Left renal cortex interstitium (tissue), 4 donors: ENCODE results near the gene KCNIP4. TPM values are rescaled to one million over a fixed set of nuclear protein-coding genes. Genes with fewer than 3 reads are reported as not detected.
A peak's percentile ranks its signal among the peaks of the same experiment; 100 is the strongest.
"Not testable (repeated sequence)": the region's sequence is repeated elsewhere in the genome, so short reads cannot be mapped to it uniquely, and the experiment has no call there.

ENCODE experiments used
- DNase-seq, 4 donors: peaks; one replicate each; pipeline ENCODE4 v3.0.0-alpha.2; 2013; ENCODE audit warnings: low read depth in 4 of 4, low spot score in 2 of 4, missing footprints in 1 of 4
- polyA plus RNA-seq, 4 donors: library from polyadenylated mRNA; unstranded; fragments of 120-200 nt; gene quantifications; one replicate each; pipeline ENCODE4 v1.2.1, GENCODE V29; 2013; ENCODE audit not compliant: insufficient read length in 4 of 4

Gene KCNIP4
- polyA plus RNA-seq, 4 donors: 12.3 to 15.6 (median 13.9) TPM

DNA sequence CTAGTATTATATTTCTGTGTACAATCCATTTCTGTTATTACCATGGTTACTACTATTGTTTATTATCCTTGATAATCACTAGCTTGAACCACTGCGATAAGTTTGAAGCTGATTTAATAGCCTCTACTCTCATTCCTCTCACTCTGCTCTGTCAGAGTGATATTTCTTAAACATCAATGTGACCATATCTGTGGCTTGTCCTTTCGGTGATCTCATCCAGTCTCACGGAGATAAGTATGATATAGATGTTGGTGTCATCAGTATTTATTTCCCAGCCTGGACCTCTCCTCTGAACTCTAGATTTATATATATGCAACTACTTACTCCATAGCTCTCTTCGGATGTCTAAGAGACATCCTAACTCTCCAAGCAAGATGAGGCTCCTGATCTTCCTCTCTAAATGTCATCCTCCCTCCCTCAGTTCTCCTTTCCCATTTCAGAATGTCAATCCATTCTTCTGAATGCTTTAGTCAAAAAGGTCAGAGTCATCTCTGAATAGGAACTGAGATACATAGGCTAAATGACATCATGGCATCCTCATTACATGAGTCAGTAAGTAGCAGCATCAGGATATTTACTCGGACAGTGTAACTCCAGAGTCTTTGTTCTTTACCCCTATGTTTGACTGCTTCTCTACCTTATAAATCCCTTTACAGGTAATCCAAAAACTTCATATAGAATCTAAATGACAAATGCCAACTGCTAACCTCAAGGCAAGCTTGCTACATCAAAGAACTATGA lies 1118.8 kb downstream of the KCNIP4 start:
- DNase-seq: no peak

- DNase-seq: no peak
Observed at GRCh38 chr4:20825505-20825904, 1123.1 kb downstream of the KCNIP4 start.

DNA sequence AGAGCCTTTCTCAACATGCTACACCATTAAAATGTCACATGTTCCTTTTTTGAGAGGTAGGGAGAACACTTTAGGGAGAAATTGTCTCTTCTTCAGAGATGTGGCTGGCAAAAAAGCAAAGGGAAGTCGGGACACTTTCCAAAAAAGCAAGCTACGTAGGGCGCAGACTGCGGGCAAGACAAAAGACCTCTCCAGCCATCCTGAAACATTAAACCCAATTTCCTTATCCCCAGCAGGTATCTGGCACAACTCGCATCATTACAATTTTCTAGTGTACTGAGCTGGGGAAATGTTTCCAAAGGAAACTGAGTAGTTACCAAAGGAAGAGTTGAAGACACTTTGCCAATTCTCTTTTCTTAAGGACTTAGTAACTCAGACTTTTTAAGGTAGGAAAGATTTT lies 1132.3 kb downstream of the KCNIP4 start:
- DNase-seq: no peak

GRCh38 chr4:20813700-20814099 lies 1134.9 kb downstream of the KCNIP4 start:
- DNase-seq: no peak

DNA sequence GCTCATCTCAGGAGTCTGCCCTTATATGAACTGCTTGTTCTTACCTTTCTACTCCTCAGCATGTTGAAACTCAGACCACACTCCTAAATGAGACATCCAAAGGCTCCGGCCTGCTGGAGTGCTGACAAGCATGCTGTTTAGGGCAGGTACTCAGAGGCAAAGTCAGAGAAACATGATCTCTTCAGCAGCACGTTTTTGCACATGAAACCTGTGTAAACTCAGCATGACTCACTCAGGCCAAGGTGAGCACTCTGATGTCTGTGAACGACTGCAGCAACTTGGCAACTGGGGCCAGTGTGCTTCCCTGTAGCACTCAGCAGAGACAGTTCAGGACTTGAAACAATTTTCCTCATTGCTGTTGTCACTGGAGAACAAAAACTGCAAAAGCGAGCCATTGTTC lies 1138.8 kb downstream of the KCNIP4 start:
- DNase-seq: no peak

DNA sequence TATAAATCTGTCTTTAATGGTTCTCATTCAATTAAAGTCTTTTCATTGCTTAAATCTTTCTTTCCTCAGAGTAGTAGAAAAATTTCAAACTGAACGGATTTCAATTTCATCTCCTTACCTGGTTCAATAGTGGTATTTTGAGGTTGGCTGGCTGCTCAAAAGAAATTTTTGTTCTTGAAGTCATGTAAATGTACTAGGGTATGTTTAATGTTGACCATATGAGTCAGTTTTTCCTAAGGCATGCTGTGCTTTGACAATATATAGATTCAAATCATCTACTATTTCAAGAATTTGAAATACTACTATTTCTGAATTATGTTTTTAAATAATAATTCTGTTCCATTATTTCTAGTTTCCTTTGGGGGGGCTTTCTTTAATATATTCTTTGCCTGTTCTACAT lies 1142.9 kb downstream of the KCNIP4 start:
- no peak for DNase-seq

GRCh38 chr4:20787940-20788665 lies 1160.5 kb downstream of the KCNIP4 start:
- DNase-seq: no peak

GRCh38 chr4:20783134-20783533 lies 1165.4 kb downstream of the KCNIP4 start:
- not testable (repeated sequence) for DNase-seq

DNA sequence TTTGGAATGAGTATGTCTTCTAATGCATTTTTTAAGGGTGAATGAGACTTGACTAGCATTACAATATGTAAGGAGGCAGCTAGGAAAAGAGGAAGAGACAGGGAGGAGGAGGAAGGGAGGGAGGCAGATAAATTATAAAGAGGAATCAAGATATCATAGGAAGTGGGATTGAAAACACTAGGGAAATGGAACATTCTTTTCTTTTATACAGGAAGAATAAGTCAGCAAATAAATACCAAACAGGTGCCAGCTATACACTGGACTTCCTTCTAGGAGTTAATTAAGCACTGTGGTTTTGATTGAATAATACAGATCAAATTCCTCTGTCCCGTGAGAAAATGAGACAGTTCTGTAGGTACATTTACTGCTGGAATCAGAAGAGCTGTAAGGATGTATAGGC lies 1169.7 kb downstream of the KCNIP4 start:
- no peak for DNase-seq

DNA sequence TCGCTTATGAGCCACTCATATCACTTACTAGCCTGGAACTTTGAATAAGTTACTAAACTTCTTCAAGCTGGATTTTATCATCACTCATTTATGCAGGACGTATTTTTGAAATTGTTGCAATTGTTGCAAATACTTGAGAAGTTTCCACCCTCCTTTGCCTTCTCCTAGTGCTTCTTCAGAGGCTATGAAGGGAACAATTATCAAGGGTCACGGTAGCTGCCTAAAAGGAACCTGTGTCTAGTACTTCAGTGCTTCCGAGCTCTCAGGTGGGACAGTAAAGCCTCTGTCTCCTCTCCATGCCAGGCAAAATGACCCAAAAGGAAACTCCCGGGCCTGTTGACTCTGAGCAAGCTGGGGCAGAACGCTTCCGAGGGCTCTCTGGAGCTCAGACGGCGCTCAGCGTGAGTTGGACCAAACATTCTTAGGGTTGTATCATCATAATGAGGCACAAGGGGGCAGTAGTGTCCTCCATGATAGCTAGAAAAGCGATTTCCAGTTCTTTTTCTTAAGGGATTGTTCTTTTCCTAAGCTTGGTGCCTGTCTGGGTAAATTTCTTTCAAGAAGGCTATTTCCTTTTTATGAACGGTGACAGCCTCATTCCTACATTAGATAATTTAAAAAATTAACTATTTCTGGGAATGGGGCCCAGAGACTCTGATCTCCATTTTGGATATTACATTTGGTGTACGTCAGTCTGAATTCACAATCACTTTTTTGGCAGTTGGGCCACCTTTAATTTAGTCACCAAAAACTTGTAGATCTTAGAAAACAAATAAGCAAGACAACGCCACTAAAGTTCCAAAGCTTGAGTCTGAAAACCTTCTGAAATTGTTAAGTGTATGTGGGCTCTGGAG lies 1175.2 kb downstream of the KCNIP4 start:
- DNase-seq: peak in 3 of 4 donors; percentile 23 to 62 (median 27)

DNA sequence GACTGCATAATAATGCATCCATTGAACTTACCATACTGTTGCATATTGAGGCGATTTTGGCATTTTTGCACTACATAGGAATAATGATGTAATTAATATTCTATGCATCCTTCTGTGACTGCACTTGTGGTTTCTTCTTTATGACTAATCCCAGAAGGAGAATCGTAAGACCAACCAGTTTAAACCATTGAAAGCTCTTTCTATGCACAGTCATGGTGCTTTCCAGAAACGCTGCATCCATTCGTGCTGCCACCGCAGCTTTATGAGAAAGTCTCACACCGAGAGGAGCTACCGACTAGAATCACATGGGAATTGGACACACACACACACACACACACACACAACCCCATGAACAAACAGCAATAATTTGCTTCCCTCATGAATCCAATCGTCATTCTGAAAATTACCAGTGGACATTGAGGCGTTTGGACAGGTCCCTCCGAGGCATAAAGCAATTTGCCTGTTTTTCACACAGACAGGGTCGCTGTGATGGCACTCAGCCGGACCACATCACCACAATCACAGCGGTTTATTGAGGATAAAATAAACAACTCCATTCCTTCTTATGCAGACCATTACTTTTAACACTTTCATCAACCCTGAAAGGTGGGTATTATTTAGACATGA lies 1184.1 kb downstream of the KCNIP4 start:
- no peak for DNase-seq

DNA sequence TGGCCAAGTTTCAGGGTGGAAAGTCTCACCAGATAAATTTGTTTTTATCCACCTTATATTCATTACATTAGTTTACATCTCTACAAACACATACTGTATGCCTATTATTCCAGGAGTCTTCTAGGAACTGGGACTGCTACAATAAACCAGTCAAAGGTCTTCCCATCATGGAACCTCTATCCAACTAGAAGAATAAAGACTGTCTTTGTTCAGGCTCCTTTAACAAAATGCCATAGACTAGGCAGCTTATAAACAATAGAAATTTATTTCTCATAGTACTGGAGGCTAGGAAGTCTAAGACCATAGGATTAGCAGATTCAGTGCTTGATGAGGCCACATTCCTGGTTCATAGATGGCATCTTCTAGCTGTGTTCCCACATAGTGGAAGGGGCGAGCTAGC lies 1186.7 kb downstream of the KCNIP4 start:
- DNase-seq: no peak

DNA sequence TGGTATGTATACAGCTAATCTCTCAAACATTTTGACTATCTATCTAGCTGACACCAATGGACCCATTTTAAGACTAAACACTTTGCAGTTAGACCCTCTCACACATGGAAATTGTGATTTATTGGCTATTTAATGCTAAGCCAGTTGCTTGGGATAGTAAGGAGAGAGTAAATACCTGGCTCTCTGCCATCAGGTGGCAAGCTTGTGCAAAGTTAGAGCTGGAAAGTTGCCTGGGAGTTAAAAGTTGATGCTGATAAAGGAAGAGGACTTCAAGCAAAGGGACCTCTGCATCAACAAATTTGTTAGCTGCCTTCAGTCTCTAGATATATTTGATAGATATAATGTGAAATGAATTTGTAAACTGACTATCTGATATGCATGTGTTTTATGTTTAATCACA lies 1187.2 kb downstream of the KCNIP4 start:
- DNase-seq: no peak

DNA sequence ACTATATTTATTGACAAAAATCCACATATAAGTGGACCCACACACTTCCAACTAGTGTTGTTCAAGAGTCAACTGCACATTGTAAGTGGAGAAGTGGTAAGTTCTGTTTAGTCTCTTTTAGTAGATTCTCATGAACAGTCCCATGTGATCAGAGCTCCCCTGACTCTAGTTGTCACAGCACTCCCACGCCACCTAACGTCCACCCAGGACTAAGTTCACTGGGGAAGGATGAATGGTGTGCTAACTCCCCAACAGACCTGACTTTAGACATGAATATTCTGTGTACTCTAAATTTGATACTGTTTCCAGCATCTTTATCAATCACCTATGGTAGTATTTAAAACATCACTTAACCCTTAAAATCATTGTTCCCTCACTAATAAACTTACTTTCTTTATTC lies 1188.5 kb downstream of the KCNIP4 start:
- DNase-seq: no peak

DNA sequence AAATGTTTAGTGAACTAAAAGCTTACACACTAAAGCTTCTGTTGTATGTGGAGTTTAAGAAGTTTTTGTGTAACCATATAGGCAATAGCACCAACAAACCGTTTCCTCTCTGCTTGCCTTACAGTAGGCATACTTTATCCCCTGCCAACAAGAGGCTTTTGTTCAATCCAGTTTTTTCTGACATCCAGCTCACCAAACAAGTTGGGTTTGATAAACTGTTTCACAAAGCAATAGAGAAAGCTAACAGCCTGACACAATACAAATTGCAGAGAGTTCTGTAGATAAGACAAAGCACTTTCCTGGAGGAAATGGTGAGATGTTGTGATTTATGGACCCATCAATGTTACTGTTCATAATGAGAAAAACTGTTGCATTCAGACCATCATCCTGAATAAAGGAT lies 1194.5 kb downstream of the KCNIP4 start:
- DNase-seq: no peak

DNA sequence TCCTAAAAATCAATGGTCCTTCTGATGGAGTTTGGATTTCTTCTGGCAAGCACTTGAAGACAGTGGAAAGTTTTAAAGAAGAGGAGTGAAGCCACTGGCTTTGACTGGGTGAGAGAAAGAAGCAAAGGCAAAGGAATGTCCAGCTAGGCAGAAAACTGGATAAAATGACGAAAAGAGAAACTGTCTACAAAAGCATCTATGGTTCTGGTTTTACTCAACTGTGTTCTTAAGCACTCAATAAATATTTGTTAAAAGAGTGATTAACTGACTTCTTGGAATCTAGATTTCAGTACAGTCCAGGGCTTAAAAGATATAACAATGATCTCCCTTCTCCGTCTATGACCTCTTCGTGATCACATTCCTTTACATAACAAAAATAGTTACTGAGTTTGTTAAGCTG lies 1195.9 kb downstream of the KCNIP4 start:
- DNase-seq: no peak

- DNase-seq: not testable (repeated sequence)
Observed at GRCh38 chr4:20746000-20746399, 1202.6 kb downstream of the KCNIP4 start.

DNA sequence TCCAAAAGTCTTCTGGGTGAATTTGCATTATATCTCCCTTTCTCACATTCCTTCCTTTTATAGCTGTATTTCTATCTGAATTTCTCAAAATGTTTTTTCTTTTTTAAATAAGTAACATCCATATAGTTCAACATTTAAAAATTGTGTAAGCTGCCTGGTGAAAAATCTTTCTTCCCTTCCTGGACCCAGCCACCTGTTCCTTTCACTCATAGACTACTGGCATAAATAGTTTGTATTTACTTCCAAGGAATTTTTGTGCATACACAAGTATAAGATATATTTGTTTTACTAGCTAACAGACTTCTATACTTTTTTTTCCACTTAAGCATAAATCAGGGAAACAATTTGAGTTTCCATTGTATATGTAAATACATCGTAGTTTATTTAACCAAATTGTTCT lies 1212.6 kb downstream of the KCNIP4 start:
- DNase-seq: no peak

DNA sequence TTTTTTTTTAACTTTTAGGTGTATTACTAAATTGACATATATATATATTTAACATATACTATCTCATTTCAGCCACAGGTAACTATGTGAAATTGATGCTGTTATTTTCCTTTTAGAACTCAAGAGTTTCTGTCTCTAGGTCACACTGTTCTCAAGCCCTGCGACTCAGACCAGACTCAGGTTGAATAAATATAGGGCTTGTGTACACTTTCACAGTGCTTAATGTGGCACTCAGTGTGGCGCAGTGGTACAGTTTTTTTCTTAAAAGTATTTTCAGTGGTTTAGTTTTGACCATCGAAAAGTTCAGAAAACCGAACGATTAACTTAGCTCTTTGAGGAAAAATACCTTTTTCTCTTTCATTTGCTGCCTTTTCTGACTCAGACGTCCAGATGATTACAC lies 1223.7 kb downstream of the KCNIP4 start:
- no peak for DNase-seq

GRCh38 chr4:20723463-20723862 lies 1225.1 kb downstream of the KCNIP4 start:
- DNase-seq: no peak

DNA sequence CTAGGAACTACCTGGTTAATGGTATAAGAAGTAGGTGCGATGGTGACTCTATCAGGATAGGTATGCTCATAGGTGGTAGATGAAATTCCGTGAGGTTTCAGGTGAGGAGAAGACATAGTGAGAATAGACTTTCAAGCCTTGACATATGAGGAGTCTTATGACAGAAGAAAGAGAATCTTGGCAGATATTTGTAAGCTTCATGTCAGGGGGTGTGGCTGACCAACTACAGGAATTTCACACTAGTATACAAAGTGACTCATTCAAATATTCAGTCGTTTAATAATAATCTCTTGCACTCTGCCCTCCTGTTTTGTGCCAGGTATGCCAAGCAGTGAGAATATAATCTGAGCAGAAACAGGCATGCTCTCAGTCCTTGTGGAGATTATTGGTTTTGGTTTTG lies 1225.6 kb downstream of the KCNIP4 start:
- DNase-seq: no peak
